Measurements from ENCODE around the gene PCDHGA5. TPM values are rescaled to one million over a fixed set of nuclear protein-coding genes. Genes with fewer than 3 reads are reported as not detected.
"Not testable (repeated sequence)": the region's sequence is repeated elsewhere in the genome, so short reads cannot be mapped to it uniquely, and the experiment has no call there.

Gene PCDHGA5
- total and polyA plus RNA-seq, 2 of the 8 experiments (the other 6 are each of a cell fraction or from before 2014, with no cell fraction given) = 1.1 to 1.3 TPM

- H4K8ac ChIP-seq (ENCODE audit: extremely low read depth, insufficient read depth, low read length); H3K79me2 ChIP-seq (ENCODE audit: control insufficient read depth in 1 of 2, insufficient read depth in 2 of 2, low read length in 2 of 2); H2BK12ac ChIP-seq (ENCODE audit: low read depth, low read length); H3K14ac ChIP-seq (ENCODE audit: insufficient read length); H4K5ac ChIP-seq (ENCODE audit: insufficient read length, low read depth, low read length); H3K27me3 ChIP-seq (replicated peaks in 1 of 4; ENCODE audit: control insufficient read depth in 3 of 4, extremely low read depth in 1 of 4, insufficient read depth in 3 of 4, low read length in 3 of 4); H2BK5ac ChIP-seq (ENCODE audit: low read depth, low read length); DNase-seq (ENCODE audit: low read depth in 1 of 2, low spot score in 2 of 2); H3K4me3 ChIP-seq (ENCODE audit: extremely low read depth in 1 of 4, insufficient read depth in 2 of 4, low read depth in 3 of 4, low read length in 4 of 4); H3K27ac ChIP-seq (ENCODE audit: low read depth, low read length); H2BK20ac ChIP-seq (ENCODE audit: low read length); H3K4me1 ChIP-seq (replicated peaks in 1 of 4; ENCODE audit: control insufficient read depth in 3 of 4, insufficient read depth in 4 of 4, low read length in 3 of 4); H3K79me1 ChIP-seq (ENCODE audit: low read depth, low read length); H2AFZ ChIP-seq (ENCODE audit: low read length); H3K9ac ChIP-seq (replicated peaks in 1 of 4; ENCODE audit: extremely low read depth in 1 of 4, low read depth in 3 of 4, low read length in 3 of 4); H2BK120ac ChIP-seq (replicated peaks; ENCODE audit: low read depth, low read length); FAIRE-seq; H3K56ac ChIP-seq (replicated peaks; ENCODE audit: insufficient read length, low read depth, low read length); H3K23me2 ChIP-seq (ENCODE audit: low read depth, low read length); H3K23ac ChIP-seq (ENCODE audit: insufficient read length); H3K18ac ChIP-seq (ENCODE audit: extremely low read depth, low read length); POLR2A ChIA-PET (ENCODE audit: partially characterized antibody); H3K36me3 ChIP-seq (ENCODE audit: control insufficient read depth in 2 of 4, insufficient read depth in 4 of 4, low read length in 3 of 4); H2AK5ac ChIP-seq (ENCODE audit: low read depth, low read length); H4K91ac ChIP-seq (replicated peaks; ENCODE audit: insufficient read length, low read length); H4K20me1 ChIP-seq (replicated peaks in 1 of 2; ENCODE audit: control insufficient read depth in 1 of 2, insufficient read depth in 2 of 2, low read length in 2 of 2); H3K4me2 ChIP-seq (ENCODE audit: insufficient read depth in 1 of 2, low read depth in 2 of 2, low read length in 2 of 2); H3K4ac ChIP-seq (replicated peaks; ENCODE audit: insufficient read length, low read depth, low read length); H2BK15ac ChIP-seq (ENCODE audit: low read length): not testable (repeated sequence)
- H3K9me3 ChIP-seq (ENCODE audit: insufficient read depth in 2 of 2, low read depth in 1 of 2, low read length in 1 of 2) = peaks cover 33 to 43% of the 10 kb centered on the region in 2 experiments; a peak in 3 of 4 replicates
- 95% methylated on average over 32 of the region's 45 CpGs; no CpG with 5 or more reads in 1 of the 2 experiments for WGBS, 2 experiments (ENCODE audit: extremely low coverage in 1 of 2, insufficient coverage in 1 of 2, insufficient read length in 1 of 2, insufficient replicate concordance in 2 of 2, low coverage in 1 of 2, low lambda C conversion rate in 2 of 2, missing lambda C conversion rate in 1 of 2)
- CTCF ChIA-PET (ENCODE audit: partially characterized antibody) = interaction anchor here (0.6 to 4.8 kb wide), 3 partner anchors 21 to 117 kb away, joined by 3 to 22 read pairs (median 21); partner anchors contain the start of genes PCDHB15 and TAF7
These were observed 23.1 kb upstream of the PCDHGA5 start for GRCh38 chr5:141340781-141341354.

All from H1 (cell line).